ENCODE measurements around the gene SUB1.

SUB1 gene

GRCh38 chr5:32584646-32585045, 711 bp upstream of the SUB1 start:
- TF ChIP-seq CTCF (IDR thresholded peaks at IDR 0.05; ENCODE audit: low read depth, low read length): no peak
- no peak for DNase-seq (ENCODE audit: extremely low read depth, low read depth)

DNA sequence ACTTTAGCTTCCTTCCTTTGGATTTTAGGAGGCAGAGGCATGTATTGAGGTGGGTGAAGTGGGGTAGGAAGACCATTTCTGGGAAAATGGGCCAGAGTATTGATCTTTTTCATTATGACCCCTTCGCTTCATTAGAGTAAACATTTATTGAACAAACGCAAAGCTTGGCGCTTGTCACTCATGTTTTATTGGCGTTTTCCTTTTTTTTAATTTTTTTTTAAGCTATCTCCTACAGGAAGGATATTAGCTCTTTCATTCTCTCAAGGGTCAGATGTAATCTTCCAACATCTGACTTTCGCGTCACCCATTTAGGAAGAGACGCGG, 273 bp upstream of the SUB1 start:
- no peak for DNase-seq (ENCODE audit: extremely low read depth, low read depth)
- no peak for TF ChIP-seq CTCF (IDR thresholded peaks at IDR 0.05; ENCODE audit: low read depth, low read length)

GRCh38 chr5:32586276-32586599, 881 bp downstream of the SUB1 start:
- no peak for TF ChIP-seq CTCF (IDR thresholded peaks at IDR 0.05; ENCODE audit: low read depth, low read length)
- DNase-seq (ENCODE audit: extremely low read depth, low read depth): no peak

- no peak for DNase-seq (ENCODE audit: extremely low read depth, low read depth)
- no peak for TF ChIP-seq CTCF (IDR thresholded peaks at IDR 0.05; ENCODE audit: low read depth, low read length)
Observed at GRCh38 chr5:32587067-32587551, 1.8 kb downstream of the SUB1 start.

GRCh38 chr5:32589416-32589815, 4.1 kb downstream of the SUB1 start:
- TF ChIP-seq CTCF (IDR thresholded peaks at IDR 0.05; ENCODE audit: low read depth, low read length): no peak
- no peak for DNase-seq (ENCODE audit: extremely low read depth, low read depth)

GRCh38 chr5:32589942-32590869, 4.8 kb downstream of the SUB1 start:
- no peak for DNase-seq (ENCODE audit: extremely low read depth, low read depth)
- peak; percentile 71 for TF ChIP-seq CTCF (IDR thresholded peaks at IDR 0.05; ENCODE audit: low read depth, low read length)

DNA sequence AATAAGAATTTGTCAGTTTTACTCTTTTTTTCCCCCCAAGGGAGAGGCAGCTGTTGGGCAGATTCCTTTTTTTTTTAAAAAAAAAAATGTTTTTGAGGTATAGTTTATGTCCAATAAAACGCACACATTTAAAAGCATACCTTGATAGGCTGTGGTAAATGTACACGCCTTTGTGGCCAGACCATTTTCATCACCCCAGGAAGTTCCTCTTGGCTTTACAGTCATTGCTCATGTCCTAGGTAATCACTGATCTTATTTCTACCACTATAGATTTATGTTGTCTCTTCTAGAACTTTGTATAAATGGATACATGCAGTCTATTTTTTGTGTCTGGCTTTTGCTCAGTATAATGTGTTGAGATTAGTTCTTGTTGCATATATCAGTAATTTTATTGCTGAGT, 9.8 kb downstream of the SUB1 start:
- no peak for TF ChIP-seq CTCF (IDR thresholded peaks at IDR 0.05; ENCODE audit: low read depth, low read length)
- no peak for DNase-seq (ENCODE audit: extremely low read depth, low read depth)

All from AG09319 (cell line).